WTC11 (cell line): ENCODE data around the gene OOSP2. TPM values are rescaled to one million over a fixed set of nuclear protein-coding genes. Genes with fewer than 3 reads are reported as not detected.

Experiments
- ATAC-seq: fragments of 200-7000 bp; cut with Tn5 transposase; 2 replicates; pipeline ENCODE4 v1.10.0; 2021; ENCODE audit warnings: mild to moderate bottlenecking, moderate library complexity
- CTCF ChIA-PET: fragments of 300-600 bp; sonication (Branson Sonifier 250); formaldehyde crosslinking; loops from one replicate; lab custom pipeline; 2021; ENCODE audit warnings: antibody characterized with exemption; lab: Charles Lee
- POLR2A ChIA-PET: fragments of 350-600 bp; sonication (Branson Sonifier 250); formaldehyde crosslinking; loops from one replicate; lab custom pipeline; 2021; ENCODE audit warnings: antibody characterized with exemption; lab: Charles Lee
- DNase-seq: peaks from one replicate; pipeline ENCODE4 v3.0.0; 2021; ENCODE audit warnings: low spot score
- H3K27ac Mint-ChIP-seq: 2 replicates; pipeline ENCODE4 v1.8.0; 2021; ENCODE audit warnings: mixed read lengths
- H3K27me3 Mint-ChIP-seq: 2 replicates; pipeline ENCODE4 v1.8.0; 2021; ENCODE audit warnings: low read depth, mild to moderate bottlenecking, moderate library complexity, mixed read lengths
- H3K36me3 Mint-ChIP-seq: 2 replicates; pipeline ENCODE4 v1.8.0; 2021; ENCODE audit warnings: mixed read lengths
- H3K4me1 Mint-ChIP-seq: 2 replicates; pipeline ENCODE4 v1.8.0; 2022; ENCODE audit warnings: mixed read lengths
- H3K4me3 Mint-ChIP-seq: 2 replicates; pipeline ENCODE4 v1.8.0; 2021; ENCODE audit warnings: mild to moderate bottlenecking, moderate library complexity, mixed read lengths
- H3K9me3 Mint-ChIP-seq: 2 replicates; pipeline ENCODE4 v1.8.0; 2021; ENCODE audit warnings: mixed read lengths
- ATF1 ChIP-seq: sonication (generic); formaldehyde crosslinking; IDR thresholded peaks from 2 replicates; pipeline ENCODE4 v1.8.1; 2023; ENCODE audit warnings: mild to moderate bottlenecking, moderate library complexity, missing genetic modification reagents
- CREM ChIP-seq: sonication (generic); formaldehyde crosslinking; IDR thresholded peaks from 2 replicates; pipeline ENCODE4 v1.8.1; 2022; ENCODE audit warnings: mild to moderate bottlenecking, missing genetic modification reagents, moderate library complexity
- ELF4 ChIP-seq: sonication (generic); formaldehyde crosslinking; IDR thresholded peaks from 2 replicates; pipeline ENCODE4 v1.8.1; 2022; ENCODE audit warnings: low read depth, mild to moderate bottlenecking, moderate library complexity, missing genetic modification reagents
- EMX1 ChIP-seq: fragments of 250-450 bp; sonication (Bioruptor Pico); IDR thresholded peaks from 2 replicates; pipeline ENCODE4 v1.8.0; 2021; ENCODE audit warnings: mild to moderate bottlenecking
- ESRRA ChIP-seq: sonication (generic); formaldehyde crosslinking; IDR thresholded peaks from 2 replicates; pipeline ENCODE4 v1.8.1; 2022; ENCODE audit warnings: mild to moderate bottlenecking, missing genetic modification reagents, borderline replicate concordance
- FOXJ3 ChIP-seq: sonication (generic); formaldehyde crosslinking; IDR thresholded peaks from 2 replicates; pipeline ENCODE4 v1.9.0; 2021; ENCODE audit warnings: missing genetic modification reagents, mild to moderate bottlenecking, borderline replicate concordance
- FOXP1 ChIP-seq: sonication (generic); formaldehyde crosslinking; IDR thresholded peaks from 2 replicates; pipeline ENCODE4 v1.8.0; 2022; ENCODE audit warnings: missing genetic modification reagents, mild to moderate bottlenecking, moderate library complexity, borderline replicate concordance
- GTF2I ChIP-seq: fragments of 250-450 bp; sonication (Bioruptor Pico); conservative IDR thresholded peaks from 2 replicates; pipeline ENCODE4 v1.4.0; 2021; ENCODE audit warnings: mild to moderate bottlenecking
- KAT7 ChIP-seq: sonication (generic); formaldehyde crosslinking; IDR thresholded peaks from 2 replicates; pipeline ENCODE4 v1.8.1; 2023; ENCODE audit warnings: missing genetic modification reagents, mild to moderate bottlenecking, borderline replicate concordance
- MYBL2 ChIP-seq: sonication (generic); formaldehyde crosslinking; IDR thresholded peaks from 2 replicates; pipeline ENCODE4 v1.8.1; 2023; ENCODE audit warnings: mild to moderate bottlenecking, moderate library complexity, missing genetic modification reagents
- NFYB ChIP-seq: sonication (generic); formaldehyde crosslinking; conservative IDR thresholded peaks from 2 replicates; pipeline ENCODE4 v1.8.0; 2022; ENCODE audit warnings: low read depth, missing genetic modification reagents
- NR2C2 ChIP-seq: sonication (generic); formaldehyde crosslinking; IDR thresholded peaks from 2 replicates; pipeline ENCODE4 v1.8.0; 2022; ENCODE audit warnings: mild to moderate bottlenecking, missing genetic modification reagents
- PRRX2 ChIP-seq: fragments of 250-450 bp; sonication (Bioruptor Pico); IDR thresholded peaks from 2 replicates; pipeline ENCODE4 v1.8.0; 2021; ENCODE audit warnings: mild to moderate bottlenecking
- RELA ChIP-seq: sonication (generic); formaldehyde crosslinking; IDR thresholded peaks from 2 replicates; pipeline ENCODE4 v1.8.1; 2022; ENCODE audit warnings: missing genetic modification reagents, mild to moderate bottlenecking, borderline replicate concordance
- ZNF219 ChIP-seq: sonication (generic); formaldehyde crosslinking; IDR thresholded peaks from 2 replicates; pipeline ENCODE4 v1.8.0; 2023; ENCODE audit warnings: missing genetic modification reagents, mild to moderate bottlenecking, borderline replicate concordance
- ZNF423 ChIP-seq: fragments of 250-450 bp; sonication (Bioruptor Pico); IDR thresholded peaks from 2 replicates; pipeline ENCODE4 v2.1.2; 2022; ENCODE audit warnings: mild to moderate bottlenecking, moderate library complexity
- total RNA-seq: library from RNA; stranded (reverse); gene quantifications from 3 replicates; pipeline ENCODE4 v1.2.3, GENCODE V29; 2021
- TF ChIP-seq, protein P1 (sequence below): sonication (generic); formaldehyde crosslinking; IDR thresholded peaks from 2 replicates; pipeline ENCODE4 v1.8.1; 2022; ENCODE audit warnings: missing genetic modification reagents, borderline replicate concordance
- TF ChIP-seq, protein P2 (sequence below): sonication (generic); formaldehyde crosslinking; IDR thresholded peaks from 2 replicates; pipeline ENCODE4 v1.8.1; 2023; ENCODE audit warnings: mild to moderate bottlenecking, moderate library complexity, missing genetic modification reagents
- TF ChIP-seq, protein P3 (sequence below): sonication (generic); formaldehyde crosslinking; IDR thresholded peaks from 2 replicates; pipeline ENCODE4 v1.8.1; 2022; ENCODE audit warnings: mild to moderate bottlenecking, missing genetic modification reagents, moderate library complexity, borderline replicate concordance
- TF ChIP-seq, protein P4 (sequence below): fragments of 250-450 bp; sonication (Bioruptor Pico); IDR thresholded peaks from 2 replicates; pipeline ENCODE4 v1.8.0; 2021; ENCODE audit warnings: mild to moderate bottlenecking
- TF ChIP-seq, protein P5 (sequence below): sonication (generic); formaldehyde crosslinking; IDR thresholded peaks from 2 replicates; pipeline ENCODE4 v1.8.1; 2022; ENCODE audit warnings: mild to moderate bottlenecking, moderate library complexity, missing genetic modification reagents
- TF ChIP-seq, protein P6 (sequence below): sonication (generic); formaldehyde crosslinking; conservative IDR thresholded peaks from 2 replicates; pipeline ENCODE4 v1.8.1; 2023; ENCODE audit warnings: mild to moderate bottlenecking, low read depth, missing genetic modification reagents, moderate library complexity

The OOSP2 gene
- total RNA-seq, 1 experiment from 2014 or later = not detected

DNA sequence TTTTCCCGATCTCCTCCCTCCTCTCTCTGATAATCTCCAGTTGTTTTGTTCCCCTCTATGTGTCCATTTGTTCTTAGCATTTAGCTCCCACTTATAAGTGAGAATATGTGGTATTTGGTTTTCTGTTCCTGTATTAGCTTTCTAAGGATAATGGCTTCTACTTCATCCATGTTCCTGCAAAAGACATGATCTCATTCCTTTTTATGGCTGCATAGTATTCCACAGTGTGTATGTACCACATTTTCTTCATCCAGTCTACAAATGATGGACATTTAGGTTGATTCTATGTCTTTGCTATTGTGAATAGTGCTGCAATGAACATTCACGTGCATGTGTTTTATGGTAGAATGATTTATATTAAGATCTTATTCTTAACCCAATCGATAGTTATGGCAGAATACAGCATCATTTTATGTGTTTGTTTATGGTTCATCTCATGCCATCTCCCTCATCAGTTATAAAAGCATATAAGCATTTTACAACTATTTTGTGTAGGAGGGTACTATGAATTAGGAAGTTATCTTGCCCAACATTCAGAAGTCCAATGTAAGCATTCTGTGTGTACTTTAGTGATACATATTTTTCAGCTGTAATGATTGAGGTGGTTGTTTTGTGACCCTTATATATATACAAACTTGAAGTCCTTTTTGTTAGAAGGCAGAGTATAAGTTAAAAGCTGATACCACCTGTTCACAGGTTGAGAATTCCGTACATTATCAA lies 19.5 kb downstream of the OOSP2 start:
- ATAC-seq (no peak), DNase-seq (no peak)
- ChIA-PET CTCF (no interaction called here), POLR2A (no interaction called here)
- TF ChIP-seq, protein P1, sequence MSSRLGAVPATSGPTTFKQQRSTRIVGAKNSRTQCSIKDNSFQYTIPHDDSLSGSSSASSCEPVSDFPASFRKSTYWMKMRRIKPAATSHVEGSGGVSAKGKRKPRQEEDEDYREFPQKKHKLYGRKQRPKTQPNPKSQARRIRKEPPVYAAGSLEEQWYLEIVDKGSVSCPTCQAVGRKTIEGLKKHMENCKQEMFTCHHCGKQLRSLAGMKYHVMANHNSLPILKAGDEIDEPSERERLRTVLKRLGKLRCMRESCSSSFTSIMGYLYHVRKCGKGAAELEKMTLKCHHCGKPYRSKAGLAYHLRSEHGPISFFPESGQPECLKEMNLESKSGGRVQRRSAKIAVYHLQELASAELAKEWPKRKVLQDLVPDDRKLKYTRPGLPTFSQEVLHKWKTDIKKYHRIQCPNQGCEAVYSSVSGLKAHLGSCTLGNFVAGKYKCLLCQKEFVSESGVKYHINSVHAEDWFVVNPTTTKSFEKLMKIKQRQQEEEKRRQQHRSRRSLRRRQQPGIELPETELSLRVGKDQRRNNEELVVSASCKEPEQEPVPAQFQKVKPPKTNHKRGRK (CRISPR knock-in tag) = no peak
- TF ChIP-seq CREM (CRISPR knock-in tag) (no peak), NFYB (no peak), EMX1 (CRISPR knock-in tag) (no peak), ZNF219 (CRISPR knock-in tag) (no peak), MYBL2 (CRISPR knock-in tag) (no peak)
- TF ChIP-seq, protein P2, sequence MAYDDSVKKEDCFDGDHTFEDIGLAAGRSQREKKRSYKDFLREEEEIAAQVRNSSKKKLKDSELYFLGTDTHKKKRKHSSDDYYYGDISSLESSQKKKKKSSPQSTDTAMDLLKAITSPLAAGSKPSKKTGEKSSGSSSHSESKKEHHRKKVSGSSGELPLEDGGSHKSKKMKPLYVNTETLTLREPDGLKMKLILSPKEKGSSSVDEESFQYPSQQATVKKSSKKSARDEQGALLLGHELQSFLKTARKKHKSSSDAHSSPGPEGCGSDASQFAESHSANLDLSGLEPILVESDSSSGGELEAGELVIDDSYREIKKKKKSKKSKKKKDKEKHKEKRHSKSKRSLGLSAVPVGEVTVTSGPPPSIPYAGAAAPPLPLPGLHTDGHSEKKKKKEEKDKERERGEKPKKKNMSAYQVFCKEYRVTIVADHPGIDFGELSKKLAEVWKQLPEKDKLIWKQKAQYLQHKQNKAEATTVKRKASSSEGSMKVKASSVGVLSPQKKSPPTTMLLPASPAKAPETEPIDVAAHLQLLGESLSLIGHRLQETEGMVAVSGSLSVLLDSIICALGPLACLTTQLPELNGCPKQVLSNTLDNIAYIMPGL = no peak
- Mint-ChIP-seq H3K27me3 (no peaks in the 10 kb centered on the region), H3K27ac (no peak overlapping the region), H3K4me1 (peaks cover 4% of the 10 kb centered on the region), H3K36me3 (no peaks in the 10 kb centered on the region), H3K4me3 (no peak overlapping the region), H3K9me3 (peaks cover 6% of the 10 kb centered on the region)

DNA sequence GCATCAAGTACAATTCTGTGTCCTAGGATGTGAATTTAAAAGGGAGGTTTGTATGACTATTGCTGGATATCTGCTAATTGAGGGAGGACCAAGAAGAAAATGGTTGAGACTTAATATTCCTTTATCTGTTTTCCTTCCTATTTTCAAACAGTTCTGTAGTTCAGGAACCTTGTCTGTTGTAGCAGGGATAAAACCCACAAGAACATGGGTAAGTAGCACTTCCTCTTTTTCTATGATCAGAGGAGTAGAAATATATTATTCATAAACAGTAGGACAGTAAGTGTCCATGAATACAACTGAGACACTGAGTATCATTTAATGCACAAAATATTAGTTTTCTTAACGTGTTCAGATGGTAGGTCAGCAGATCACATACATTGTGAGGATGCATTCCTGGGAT lies 23.9 kb downstream of the OOSP2 start:
- H3K27ac Mint-ChIP-seq = no peak overlapping the region
- no peak for TF ChIP-seq ZNF423 (CRISPR knock-in tag)
- TF ChIP-seq FOXJ3 (CRISPR knock-in tag) = no peak
- no peak for TF ChIP-seq PRRX2 (CRISPR knock-in tag)
- TF ChIP-seq NR2C2 (CRISPR knock-in tag) = no peak
- TF ChIP-seq, protein P3, sequence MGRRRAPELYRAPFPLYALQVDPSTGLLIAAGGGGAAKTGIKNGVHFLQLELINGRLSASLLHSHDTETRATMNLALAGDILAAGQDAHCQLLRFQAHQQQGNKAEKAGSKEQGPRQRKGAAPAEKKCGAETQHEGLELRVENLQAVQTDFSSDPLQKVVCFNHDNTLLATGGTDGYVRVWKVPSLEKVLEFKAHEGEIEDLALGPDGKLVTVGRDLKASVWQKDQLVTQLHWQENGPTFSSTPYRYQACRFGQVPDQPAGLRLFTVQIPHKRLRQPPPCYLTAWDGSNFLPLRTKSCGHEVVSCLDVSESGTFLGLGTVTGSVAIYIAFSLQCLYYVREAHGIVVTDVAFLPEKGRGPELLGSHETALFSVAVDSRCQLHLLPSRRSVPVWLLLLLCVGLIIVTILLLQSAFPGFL (CRISPR knock-in tag) = no peak
- no peak for TF ChIP-seq ELF4 (CRISPR knock-in tag)
- no peak for TF ChIP-seq RELA
- TF ChIP-seq, protein P4, sequence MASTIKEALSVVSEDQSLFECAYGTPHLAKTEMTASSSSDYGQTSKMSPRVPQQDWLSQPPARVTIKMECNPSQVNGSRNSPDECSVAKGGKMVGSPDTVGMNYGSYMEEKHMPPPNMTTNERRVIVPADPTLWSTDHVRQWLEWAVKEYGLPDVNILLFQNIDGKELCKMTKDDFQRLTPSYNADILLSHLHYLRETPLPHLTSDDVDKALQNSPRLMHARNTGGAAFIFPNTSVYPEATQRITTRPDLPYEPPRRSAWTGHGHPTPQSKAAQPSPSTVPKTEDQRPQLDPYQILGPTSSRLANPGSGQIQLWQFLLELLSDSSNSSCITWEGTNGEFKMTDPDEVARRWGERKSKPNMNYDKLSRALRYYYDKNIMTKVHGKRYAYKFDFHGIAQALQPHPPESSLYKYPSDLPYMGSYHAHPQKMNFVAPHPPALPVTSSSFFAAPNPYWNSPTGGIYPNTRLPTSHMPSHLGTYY (CRISPR knock-in tag) = no peak
- TF ChIP-seq KAT7 (CRISPR knock-in tag) = no peak
- TF ChIP-seq ATF1 = no peak
- TF ChIP-seq FOXP1 (CRISPR knock-in tag) = no peak
- TF ChIP-seq, protein P5, sequence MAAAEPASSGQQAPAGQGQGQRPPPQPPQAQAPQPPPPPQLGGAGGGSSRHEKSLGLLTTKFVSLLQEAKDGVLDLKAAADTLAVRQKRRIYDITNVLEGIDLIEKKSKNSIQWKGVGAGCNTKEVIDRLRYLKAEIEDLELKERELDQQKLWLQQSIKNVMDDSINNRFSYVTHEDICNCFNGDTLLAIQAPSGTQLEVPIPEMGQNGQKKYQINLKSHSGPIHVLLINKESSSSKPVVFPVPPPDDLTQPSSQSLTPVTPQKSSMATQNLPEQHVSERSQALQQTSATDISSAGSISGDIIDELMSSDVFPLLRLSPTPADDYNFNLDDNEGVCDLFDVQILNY (CRISPR knock-in tag) = no peak
- TF ChIP-seq, protein P6, sequence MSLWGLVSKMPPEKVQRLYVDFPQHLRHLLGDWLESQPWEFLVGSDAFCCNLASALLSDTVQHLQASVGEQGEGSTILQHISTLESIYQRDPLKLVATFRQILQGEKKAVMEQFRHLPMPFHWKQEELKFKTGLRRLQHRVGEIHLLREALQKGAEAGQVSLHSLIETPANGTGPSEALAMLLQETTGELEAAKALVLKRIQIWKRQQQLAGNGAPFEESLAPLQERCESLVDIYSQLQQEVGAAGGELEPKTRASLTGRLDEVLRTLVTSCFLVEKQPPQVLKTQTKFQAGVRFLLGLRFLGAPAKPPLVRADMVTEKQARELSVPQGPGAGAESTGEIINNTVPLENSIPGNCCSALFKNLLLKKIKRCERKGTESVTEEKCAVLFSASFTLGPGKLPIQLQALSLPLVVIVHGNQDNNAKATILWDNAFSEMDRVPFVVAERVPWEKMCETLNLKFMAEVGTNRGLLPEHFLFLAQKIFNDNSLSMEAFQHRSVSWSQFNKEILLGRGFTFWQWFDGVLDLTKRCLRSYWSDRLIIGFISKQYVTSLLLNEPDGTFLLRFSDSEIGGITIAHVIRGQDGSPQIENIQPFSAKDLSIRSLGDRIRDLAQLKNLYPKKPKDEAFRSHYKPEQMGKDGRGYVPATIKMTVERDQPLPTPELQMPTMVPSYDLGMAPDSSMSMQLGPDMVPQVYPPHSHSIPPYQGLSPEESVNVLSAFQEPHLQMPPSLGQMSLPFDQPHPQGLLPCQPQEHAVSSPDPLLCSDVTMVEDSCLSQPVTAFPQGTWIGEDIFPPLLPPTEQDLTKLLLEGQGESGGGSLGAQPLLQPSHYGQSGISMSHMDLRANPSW (CRISPR knock-in tag) = no peak
- TF ChIP-seq ESRRA (CRISPR knock-in tag) = no peak
- no peak for TF ChIP-seq GTF2I (CRISPR knock-in tag)
- TF ChIP-seq EMX1 (CRISPR knock-in tag) = no peak
- H3K9me3 Mint-ChIP-seq = peaks cover 9% of the 10 kb centered on the region
- no peaks in the 10 kb centered on the region for H3K27me3 Mint-ChIP-seq
- DNase-seq (no peak), ATAC-seq (no peak)
- H3K4me3 Mint-ChIP-seq = no peak overlapping the region
- H3K4me1 Mint-ChIP-seq = no peaks in the 10 kb centered on the region
- POLR2A ChIA-PET = no interaction called here
- no peaks in the 10 kb centered on the region for H3K36me3 Mint-ChIP-seq
- CTCF ChIA-PET = no interaction called here
